SHP77 (cell line): ENCODE measurements around the gene WIF1.

Experiments
- DNase-seq, 2 experiments: peaks; one replicate each; lab custom pipeline; 2025; lab: John Stamatoyannopoulos, UW

The WIF1 gene

GRCh38 chr12:65022960-65023359 lies 98.1 kb downstream of the WIF1 start:
- no peak for DNase-seq

- DNase-seq = no peak
These were observed 98.7 kb downstream of the WIF1 start for GRCh38 chr12:65022421-65022820.

GRCh38 chr12:65019696-65020234 lies 101.3 kb downstream of the WIF1 start:
- DNase-seq = no peak

GRCh38 chr12:65016881-65017650 lies 104.0 kb downstream of the WIF1 start:
- DNase-seq = no peak

GRCh38 chr12:65015850-65016249 lies 105.3 kb downstream of the WIF1 start:
- DNase-seq = no peak

- DNase-seq = no peak
These were observed 106.4 kb downstream of the WIF1 start for GRCh38 chr12:65014504-65015271.

GRCh38 chr12:65010437-65010836 lies 110.7 kb downstream of the WIF1 start:
- DNase-seq = no peak

- DNase-seq = no peak
These were observed 115.4 kb downstream of the WIF1 start for GRCh38 chr12:65005716-65006115.

GRCh38 chr12:65004270-65004669 lies 116.8 kb downstream of the WIF1 start:
- no peak for DNase-seq
